IMR-90 (cell line): Measurements from ENCODE around the gene CLEC3B. TPM values are rescaled to one million over a fixed set of nuclear protein-coding genes. Genes with fewer than 3 reads are reported as not detected.

Experiments used
- ATAC-seq: fragments of 200-7000 bp; cut with Tn5 transposase; 2 replicates; pipeline ENCODE4 v1.9.1; 2020; ENCODE audit warnings: low read depth, mild to moderate bottlenecking, moderate library complexity
- BruUV-seq: library from RNA; stranded (reverse); fragments of 400-500 nt; replicated peaks from 2 replicates; lab custom pipeline; 2021; lab: Mats Ljungman, UMichigan
- CTCF ChIA-PET: fragments of 300-600 bp; formaldehyde crosslinking; extraction: SDS; loops from one replicate; lab custom pipeline; 2021; ENCODE audit warnings: antibody characterized with exemption; lab: Yijun Ruan, JAX
- POLR2A ChIA-PET: fragments of 300-600 bp; sonication (Branson Sonifier 250); formaldehyde crosslinking; loops from one replicate; lab custom pipeline; 2022; ENCODE audit warnings: antibody characterized with exemption; ENCODE audit not compliant: unreplicated experiment; lab: Charles Lee
- DNase-seq: peaks from one replicate; pipeline ENCODE4 v3.0.0; 2013
- H2AFZ ChIP-seq: replicated peaks from 2 replicates; pipeline ENCODE3; 2013; ENCODE audit warnings: low read length, mild to moderate bottlenecking; ENCODE audit not compliant: poor library complexity
- H2AK5ac ChIP-seq: 2 replicates; pipeline ENCODE4 v1.6.1; 2013; ENCODE audit warnings: low read depth, low read length, inconsistent platforms
- H2AK9ac ChIP-seq: replicated peaks from 2 replicates; pipeline ENCODE3; 2013; ENCODE audit warnings: mild to moderate bottlenecking, low read depth, low read length, moderate library complexity; ENCODE audit not compliant: poor library complexity
- H2BK120ac ChIP-seq: 2 replicates; pipeline ENCODE4 v1.6.1; 2013; ENCODE audit warnings: low read depth, low read length, inconsistent platforms
- H2BK15ac ChIP-seq: 3 replicates; pipeline ENCODE4 v1.6.1; 2013; ENCODE audit warnings: low read depth, low read length, inconsistent platforms
- H2BK20ac ChIP-seq: 2 replicates; pipeline ENCODE4 v1.6.1; 2013; ENCODE audit warnings: low read depth, mild to moderate bottlenecking, inconsistent platforms, low read length, moderate library complexity
- H2BK5ac ChIP-seq: 2 replicates; pipeline ENCODE4 v1.6.1; 2013; ENCODE audit warnings: mild to moderate bottlenecking, low read depth, low read length, inconsistent platforms; ENCODE audit not compliant: poor library complexity, severe bottlenecking
- H3K14ac ChIP-seq: replicated peaks from 2 replicates; pipeline ENCODE4 v1.6.1; 2013; ENCODE audit warnings: low read depth, low read length, inconsistent platforms
- H3K18ac ChIP-seq: 2 replicates; pipeline ENCODE4 v1.6.1; 2013; ENCODE audit warnings: low read depth, low read length, control low read depth
- H3K23ac ChIP-seq: 2 replicates; pipeline ENCODE4 v1.6.1; 2013; ENCODE audit warnings: low read depth, low read length, inconsistent platforms
- H3K27ac ChIP-seq: 2 replicates; pipeline ENCODE4 v1.5.1; 2013; ENCODE audit warnings: mild to moderate bottlenecking, control low read depth, low read length; ENCODE audit not compliant: insufficient read depth
- H3K27me3 ChIP-seq: 2 replicates; pipeline ENCODE4 v1.6.1; 2013; ENCODE audit warnings: low read length; ENCODE audit not compliant: control insufficient read depth, insufficient read depth
- H3K36me3 ChIP-seq: 2 replicates; pipeline ENCODE4 v1.6.1; 2013; ENCODE audit warnings: low read length, mixed read lengths; ENCODE audit not compliant: control insufficient read depth, insufficient read depth
- H3K4ac ChIP-seq: 2 replicates; pipeline ENCODE4 v1.6.1; 2013; ENCODE audit warnings: low read depth, low read length, inconsistent platforms
- H3K4me1 ChIP-seq: 2 replicates; pipeline ENCODE4 v1.6.1; 2013; ENCODE audit warnings: low read length, mixed read lengths; ENCODE audit not compliant: control insufficient read depth, insufficient read depth
- H3K4me2 ChIP-seq: 2 replicates; pipeline ENCODE4 v1.6.1; 2013; ENCODE audit warnings: low read depth, mild to moderate bottlenecking, control low read depth, low read length, moderate library complexity
- H3K4me3 ChIP-seq: 2 replicates; pipeline ENCODE4 v1.5.1; 2013; ENCODE audit warnings: low read depth, mild to moderate bottlenecking, control low read depth, low read length, moderate library complexity; ENCODE audit not compliant: insufficient read depth
- H3K56ac ChIP-seq: 2 replicates; pipeline ENCODE4 v1.6.1; 2013; ENCODE audit warnings: low read length, inconsistent platforms; ENCODE audit not compliant: insufficient read depth; ENCODE audit errors: extremely low read depth
- H3K79me1 ChIP-seq, 2 experiments: 2 replicates each; pipeline ENCODE4 v1.6.1; 2013; ENCODE audit warnings: low read length in 2 of 2, inconsistent platforms in 1 of 2, low read depth in 1 of 2
- H3K9ac ChIP-seq: 2 replicates; pipeline ENCODE4 v1.6.1; 2013; ENCODE audit warnings: low read depth, low read length, control low read depth
- H3K9me1 ChIP-seq: 2 replicates; pipeline ENCODE4 v1.6.1; 2013; ENCODE audit warnings: low read length, inconsistent platforms; ENCODE audit not compliant: insufficient read depth
- H3K9me3 ChIP-seq: 2 replicates; pipeline ENCODE4 v1.6.1; 2013; ENCODE audit warnings: low read length; ENCODE audit not compliant: control insufficient read depth, insufficient read depth
- H4K20me1 ChIP-seq: 2 replicates; pipeline ENCODE4 v1.6.1; 2013; ENCODE audit warnings: low read length, inconsistent platforms; ENCODE audit not compliant: insufficient read depth
- H4K5ac ChIP-seq: 2 replicates; pipeline ENCODE4 v1.6.1; 2013; ENCODE audit warnings: mild to moderate bottlenecking, low read depth, low read length, control low read depth
- H4K8ac ChIP-seq, 2 experiments: 2 replicates each; pipeline ENCODE4 v1.6.1; 2013; ENCODE audit warnings: low read depth in 2 of 2, low read length in 2 of 2, control low read depth in 1 of 2, inconsistent platforms in 1 of 2
- H4K91ac ChIP-seq: 2 replicates; pipeline ENCODE4 v1.6.1; 2013; ENCODE audit warnings: low read depth, low read length, inconsistent platforms; ENCODE audit not compliant: insufficient read depth
- BHLHE40 ChIP-seq: fragments of 150-350 bp; IDR thresholded peaks from 2 replicates; pipeline ENCODE4 v1.6.1; 2016; ENCODE audit warnings: mild to moderate bottlenecking, low read depth, low read length
- CEBPB ChIP-seq: IDR thresholded peaks from 2 replicates; pipeline ENCODE4 v1.6.1; 2012; ENCODE audit warnings: low read depth, low read length, improper control_type of control experiment
- FOS ChIP-seq: fragments of 150-350 bp; IDR thresholded peaks from 2 replicates; pipeline ENCODE4 v1.6.1; 2016; ENCODE audit warnings: low read depth, low read length
- MAFK ChIP-seq: IDR thresholded peaks from 2 replicates; pipeline ENCODE4 v1.6.1; 2012; ENCODE audit warnings: low read depth, low read length, improper control_type of control experiment
- MAZ ChIP-seq: IDR thresholded peaks from 2 replicates; pipeline ENCODE4 v1.6.1; 2012; ENCODE audit warnings: low read depth, mild to moderate bottlenecking, low read length, improper control_type of control experiment, moderate library complexity, borderline replicate concordance
- MXI1 ChIP-seq: IDR thresholded peaks from 2 replicates; pipeline ENCODE4 v1.6.1; 2012; ENCODE audit warnings: low read depth, mild to moderate bottlenecking, low read length, moderate library complexity, borderline replicate concordance
- NFE2L2 ChIP-seq: fragments of 150-350 bp; IDR thresholded peaks from 2 replicates; pipeline ENCODE4 v1.6.1; 2016; ENCODE audit warnings: low read depth, mild to moderate bottlenecking, low read length
- POLR2A ChIP-seq: IDR thresholded peaks from 2 replicates; pipeline ENCODE4 v1.6.1; 2012; ENCODE audit warnings: mild to moderate bottlenecking, low read depth, low read length
- RCOR1 ChIP-seq: IDR thresholded peaks from 2 replicates; pipeline ENCODE4 v1.6.1; 2012; ENCODE audit warnings: mild to moderate bottlenecking, low read length, improper control_type of control experiment; ENCODE audit not compliant: insufficient replicate concordance
- RFX5 ChIP-seq: IDR thresholded peaks from 2 replicates; pipeline ENCODE4 v1.8.0; 2012; ENCODE audit warnings: low read depth, mild to moderate bottlenecking, low read length, moderate library complexity
- SMC3 ChIP-seq: fragments of 150-350 bp; IDR thresholded peaks from 2 replicates; pipeline ENCODE4 v1.6.1; 2016; ENCODE audit warnings: low read depth, mild to moderate bottlenecking, antibody characterized with exemption, low read length, moderate library complexity
- USF2 ChIP-seq: fragments of 150-350 bp; IDR thresholded peaks from 2 replicates; pipeline ENCODE4 v1.6.1; 2017; ENCODE audit warnings: mild to moderate bottlenecking, antibody characterized with exemption, low read length, low read depth
- WGBS, 2 experiments: methylation state at CpG; one replicate each; pipeline versions ENCODE4 v1.1.5 to v1.1.7; 2013; ENCODE audit warnings: missing lambda C conversion rate in 2 of 2; ENCODE audit not compliant: insufficient read length in 1 of 2; ENCODE audit errors: extremely low coverage in 2 of 2; 5-methylcytosine and 5-hydroxymethylcytosine counted together
- dilution Hi-C: fragments of 300-500 bp; cut with HindIII; formaldehyde crosslinking; loops from one replicate; pipeline ENCODE4 v1.14.3; 2018; ENCODE audit warnings: low sequenced_read_pairs; ENCODE audit not compliant: unreplicated experiment
- in situ Hi-C: fragments of 300-500 bp; cut with MboI; formaldehyde crosslinking; loops from 3 replicates; pipeline ENCODE4 v1.14.3; 2019; ENCODE audit warnings: low sequenced_read_pairs, inconsistent platforms, mixed read lengths
- intact Hi-C: fragments of 100-400 bp; cut with micrococcal nuclease; formaldehyde crosslinking; loops from 2 replicates; pipeline ENCODE4 v1.10.0; 2022
- polyA plus RNA-seq, 3 experiments: library from polyadenylated mRNA; depleted of rRNA; stranded (reverse); fragments of >200 nt; gene quantifications; 2 replicates each; pipeline ENCODE4 v1.2.3, GENCODE V29; 2012; ENCODE audit warnings: low replicate concordance in 1 of 3
- total RNA-seq: library from RNA; depleted of rRNA; stranded (reverse); fragments of >200 nt; gene quantifications from 2 replicates; pipeline ENCODE4 v1.2.3, GENCODE V29; 2012
- TF ChIP-seq, protein P1 (sequence below): fragments of 150-350 bp; IDR thresholded peaks from 2 replicates; pipeline ENCODE4 v1.6.1; 2016; ENCODE audit warnings: low read depth, mild to moderate bottlenecking, low read length, moderate library complexity, borderline replicate concordance
- TF ChIP-seq, protein P2 (sequence below): conservative IDR thresholded peaks from 2 replicates; pipeline ENCODE4 v1.5.1; 2012; ENCODE audit warnings: mild to moderate bottlenecking, low read depth, low read length, improper control_type of control experiment

CLEC3B gene
- total and polyA plus RNA-seq, 2 of the 4 experiments (the other 2 are of a cell fraction) = 3.6 to 13.2 TPM

GRCh38 chr3:45020534-45020933 lies 5.6 kb upstream of the CLEC3B start:
- no peak overlapping the region for H3K14ac ChIP-seq
- H4K91ac ChIP-seq = no peak overlapping the region
- H2BK120ac ChIP-seq = no peak overlapping the region
- ChIA-PET CTCF (no interaction called here), POLR2A (no interaction called here)
- no peak overlapping the region for H2AFZ ChIP-seq
- H3K23ac ChIP-seq = no peak overlapping the region
- no peaks in the 10 kb centered on the region for H3K9me3 ChIP-seq
- H3K79me1 ChIP-seq = no peaks in the 10 kb centered on the region
- in situ Hi-C loops = no loop called here
- intact Hi-C loops = no loop called here
- peaks cover 1% of the 10 kb centered on the region; the same call in 1 of the 2 replicates for H3K4me1 ChIP-seq
- H4K8ac ChIP-seq = no peak overlapping the region
- dilution Hi-C loops = no loop called here
- no peak overlapping the region for H2BK5ac ChIP-seq
- H2AK5ac ChIP-seq = no peak overlapping the region
- TF ChIP-seq MAZ (no peak), NFE2L2 (no peak), MAFK (no peak), USF2 (no peak), SMC3 (no peak), POLR2A (no peak), FOS (no peak), RFX5 (no peak), CEBPB (no peak), MXI1 (no peak), RCOR1 (no peak), BHLHE40 (no peak)
- TF ChIP-seq, protein P1, sequence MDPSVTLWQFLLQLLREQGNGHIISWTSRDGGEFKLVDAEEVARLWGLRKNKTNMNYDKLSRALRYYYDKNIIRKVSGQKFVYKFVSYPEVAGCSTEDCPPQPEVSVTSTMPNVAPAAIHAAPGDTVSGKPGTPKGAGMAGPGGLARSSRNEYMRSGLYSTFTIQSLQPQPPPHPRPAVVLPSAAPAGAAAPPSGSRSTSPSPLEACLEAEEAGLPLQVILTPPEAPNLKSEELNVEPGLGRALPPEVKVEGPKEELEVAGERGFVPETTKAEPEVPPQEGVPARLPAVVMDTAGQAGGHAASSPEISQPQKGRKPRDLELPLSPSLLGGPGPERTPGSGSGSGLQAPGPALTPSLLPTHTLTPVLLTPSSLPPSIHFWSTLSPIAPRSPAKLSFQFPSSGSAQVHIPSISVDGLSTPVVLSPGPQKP = no peak
- TF ChIP-seq, protein P2, sequence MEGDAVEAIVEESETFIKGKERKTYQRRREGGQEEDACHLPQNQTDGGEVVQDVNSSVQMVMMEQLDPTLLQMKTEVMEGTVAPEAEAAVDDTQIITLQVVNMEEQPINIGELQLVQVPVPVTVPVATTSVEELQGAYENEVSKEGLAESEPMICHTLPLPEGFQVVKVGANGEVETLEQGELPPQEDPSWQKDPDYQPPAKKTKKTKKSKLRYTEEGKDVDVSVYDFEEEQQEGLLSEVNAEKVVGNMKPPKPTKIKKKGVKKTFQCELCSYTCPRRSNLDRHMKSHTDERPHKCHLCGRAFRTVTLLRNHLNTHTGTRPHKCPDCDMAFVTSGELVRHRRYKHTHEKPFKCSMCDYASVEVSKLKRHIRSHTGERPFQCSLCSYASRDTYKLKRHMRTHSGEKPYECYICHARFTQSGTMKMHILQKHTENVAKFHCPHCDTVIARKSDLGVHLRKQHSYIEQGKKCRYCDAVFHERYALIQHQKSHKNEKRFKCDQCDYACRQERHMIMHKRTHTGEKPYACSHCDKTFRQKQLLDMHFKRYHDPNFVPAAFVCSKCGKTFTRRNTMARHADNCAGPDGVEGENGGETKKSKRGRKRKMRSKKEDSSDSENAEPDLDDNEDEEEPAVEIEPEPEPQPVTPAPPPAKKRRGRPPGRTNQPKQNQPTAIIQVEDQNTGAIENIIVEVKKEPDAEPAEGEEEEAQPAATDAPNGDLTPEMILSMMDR = no peak
- H2BK15ac ChIP-seq = no peak overlapping the region
- no peak overlapping the region for H3K4me2 ChIP-seq
- no peaks in the 10 kb centered on the region for H3K27me3 ChIP-seq
- H4K5ac ChIP-seq = no peak overlapping the region
- H2AK9ac ChIP-seq = no peak overlapping the region
- no peak overlapping the region for H3K27ac ChIP-seq
- H3K4ac ChIP-seq = no peak overlapping the region
- H3K9ac ChIP-seq = no peak overlapping the region
- H3K56ac ChIP-seq = no peak overlapping the region
- DNase-seq (no peak), ATAC-seq (no peak)
- WGBS, 2 experiments = 95% methylated on average over 6 of the region's 8 CpGs; no CpG with 5 or more reads in 1 of the 2 experiments
- no TSS peak for BruUV-seq
- no peak overlapping the region for H2BK20ac ChIP-seq
- no peak overlapping the region for H3K18ac ChIP-seq
- H3K9me1 ChIP-seq = peaks cover 8% of the 10 kb centered on the region
- no peaks in the 10 kb centered on the region for H3K36me3 ChIP-seq
- H4K20me1 ChIP-seq = no peaks in the 10 kb centered on the region
- no peak overlapping the region for H3K4me3 ChIP-seq
